ENCODE measurements around the gene APBA2. TPM values are rescaled to one million over a fixed set of nuclear protein-coding genes. Genes with fewer than 3 reads are reported as not detected.

Gene APBA2
- total RNA-seq, 2 donors from 2014 or later, result 0.47 to 0.48 TPM

DNA sequence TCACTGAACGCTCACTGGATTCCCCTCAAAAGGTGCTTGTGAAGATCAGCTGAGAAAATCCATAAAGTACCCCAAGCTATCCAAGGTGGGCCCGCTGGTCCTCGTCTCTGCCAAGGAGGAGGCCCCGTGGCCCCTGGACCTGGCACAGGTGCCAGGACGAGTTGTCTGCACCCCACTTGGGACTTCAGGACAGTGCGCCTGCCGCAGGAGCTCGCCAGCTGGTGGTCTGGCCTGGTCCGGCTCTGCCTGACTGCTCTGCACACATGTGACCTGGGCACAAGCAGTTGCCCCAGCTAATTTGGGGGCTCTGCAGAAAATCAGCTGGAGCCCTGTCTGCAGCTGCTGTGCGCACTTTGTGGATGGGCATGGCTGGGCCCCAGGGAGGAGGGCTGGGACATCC, 224.0 kb downstream of the APBA2 start:
- Histone ChIP-seq H3K9me3 (no peaks in the 10 kb centered on the region), H3K4me3 (no peak overlapping the region), H3K36me3 (no peaks in the 10 kb centered on the region), H3K27ac (no peak overlapping the region), H3K27me3 (peaks cover 0 to under 1% of the 10 kb centered on the region in 2 donors), H3K4me1 (peaks cover 0 to under 1% of the 10 kb centered on the region in 2 donors)
- no peak for DNase-seq (ENCODE audit: low spot score)
- TF ChIP-seq, protein P1, sequence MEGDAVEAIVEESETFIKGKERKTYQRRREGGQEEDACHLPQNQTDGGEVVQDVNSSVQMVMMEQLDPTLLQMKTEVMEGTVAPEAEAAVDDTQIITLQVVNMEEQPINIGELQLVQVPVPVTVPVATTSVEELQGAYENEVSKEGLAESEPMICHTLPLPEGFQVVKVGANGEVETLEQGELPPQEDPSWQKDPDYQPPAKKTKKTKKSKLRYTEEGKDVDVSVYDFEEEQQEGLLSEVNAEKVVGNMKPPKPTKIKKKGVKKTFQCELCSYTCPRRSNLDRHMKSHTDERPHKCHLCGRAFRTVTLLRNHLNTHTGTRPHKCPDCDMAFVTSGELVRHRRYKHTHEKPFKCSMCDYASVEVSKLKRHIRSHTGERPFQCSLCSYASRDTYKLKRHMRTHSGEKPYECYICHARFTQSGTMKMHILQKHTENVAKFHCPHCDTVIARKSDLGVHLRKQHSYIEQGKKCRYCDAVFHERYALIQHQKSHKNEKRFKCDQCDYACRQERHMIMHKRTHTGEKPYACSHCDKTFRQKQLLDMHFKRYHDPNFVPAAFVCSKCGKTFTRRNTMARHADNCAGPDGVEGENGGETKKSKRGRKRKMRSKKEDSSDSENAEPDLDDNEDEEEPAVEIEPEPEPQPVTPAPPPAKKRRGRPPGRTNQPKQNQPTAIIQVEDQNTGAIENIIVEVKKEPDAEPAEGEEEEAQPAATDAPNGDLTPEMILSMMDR (IDR thresholded peaks at IDR 0.05), result no peak

DNA sequence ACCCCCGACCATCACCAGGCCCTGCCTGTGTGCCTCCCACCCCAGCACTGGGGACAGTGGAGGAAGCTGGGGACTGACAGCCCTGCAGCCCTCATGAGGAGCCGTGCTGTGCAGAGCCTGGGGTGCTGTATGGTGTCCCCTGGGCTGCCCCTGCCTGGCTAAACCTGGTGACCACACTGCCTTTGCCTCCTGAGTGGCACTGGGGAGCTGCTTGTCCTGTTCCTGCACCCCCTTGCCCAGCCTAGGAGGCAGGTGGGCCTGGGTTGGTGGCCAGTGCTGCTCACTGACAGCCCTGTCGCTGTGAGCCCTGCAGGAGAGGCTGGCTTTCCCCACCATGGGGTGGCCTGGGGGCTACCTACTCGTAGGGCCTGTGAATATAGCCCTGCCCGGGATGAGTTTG, 224.4 kb downstream of the APBA2 start:
- Histone ChIP-seq H3K36me3 (no peaks in the 10 kb centered on the region), H3K4me1 (peaks cover 0 to 4% of the 10 kb centered on the region in 2 donors), H3K4me3 (no peak overlapping the region), H3K27ac (no peak overlapping the region), H3K27me3 (peaks cover 0 to 4% of the 10 kb centered on the region in 2 donors), H3K9me3 (no peaks in the 10 kb centered on the region)
- DNase-seq (ENCODE audit: low spot score), result no peak
- TF ChIP-seq, protein P1 (IDR thresholded peaks at IDR 0.05), result no peak

DNA sequence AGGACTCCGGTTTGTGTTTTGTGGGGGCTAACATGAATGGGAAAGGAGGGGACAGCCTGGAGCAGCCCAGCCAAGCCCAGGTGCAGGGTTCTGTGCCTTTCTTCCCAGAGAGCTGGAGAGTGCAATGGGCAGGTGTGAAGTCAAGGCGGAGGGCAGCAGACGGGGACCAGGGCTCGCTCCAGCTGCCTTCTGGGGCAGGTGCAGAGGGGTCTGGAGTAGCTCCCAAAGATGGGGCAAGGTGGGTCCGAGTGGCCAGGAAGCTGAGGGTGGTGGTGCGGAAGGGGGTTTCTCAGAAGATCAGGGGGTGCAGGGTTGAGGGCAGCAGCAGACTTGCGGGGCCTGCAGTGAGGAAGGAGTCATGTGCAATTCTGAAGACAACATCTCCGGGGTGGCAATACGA, 225.0 kb downstream of the APBA2 start:
- Histone ChIP-seq H3K4me1 (peaks cover 0 to 10% of the 10 kb centered on the region in 2 donors), H3K4me3 (no peak overlapping the region), H3K27ac (no peak overlapping the region), H3K36me3 (no peaks in the 10 kb centered on the region), H3K9me3 (no peaks in the 10 kb centered on the region), H3K27me3 (peaks cover 0 to 4% of the 10 kb centered on the region in 2 donors)
- DNase-seq (ENCODE audit: low spot score), result no peak
- TF ChIP-seq, protein P1 (IDR thresholded peaks at IDR 0.05), result no peak

DNA sequence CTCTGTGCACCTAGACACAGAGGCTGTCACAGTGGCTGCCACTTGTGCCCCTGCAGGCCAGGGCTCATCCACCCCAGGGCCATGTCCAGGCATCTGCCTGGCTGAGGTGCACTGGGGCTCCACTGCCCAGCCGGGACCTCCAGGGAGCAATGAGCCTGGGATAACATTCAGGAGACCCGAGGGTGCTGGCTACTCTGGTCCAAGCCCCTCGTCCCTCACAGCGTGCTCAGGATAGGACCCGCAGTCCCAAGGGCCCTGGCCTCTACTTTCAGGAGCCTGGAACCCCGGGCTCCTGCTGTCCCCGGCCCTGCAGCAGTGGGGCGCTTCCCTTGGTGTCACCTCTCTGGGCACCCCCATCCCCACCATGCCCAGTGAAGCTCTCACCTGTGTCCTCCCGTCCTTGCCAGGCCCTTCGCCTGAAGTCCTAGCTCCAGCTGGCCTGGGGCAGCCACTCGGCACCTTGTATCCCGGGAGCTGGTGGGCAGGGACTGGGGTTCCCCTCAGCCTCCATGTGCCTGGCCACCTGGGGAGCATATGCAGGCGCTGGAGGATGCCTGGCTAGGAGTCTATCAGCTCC, 226.0 kb downstream of the APBA2 start:
- no peak overlapping the region for H3K4me3 ChIP-seq
- no peak for DNase-seq (ENCODE audit: low spot score)
- TF ChIP-seq, protein P1 (IDR thresholded peaks at IDR 0.05), result no peak
- H3K4me1 ChIP-seq, result peaks cover 0 to 11% of the 10 kb centered on the region in 2 donors
- H3K36me3 ChIP-seq, result no peaks in the 10 kb centered on the region
- peaks cover 0 to 4% of the 10 kb centered on the region in 2 donors for H3K27me3 ChIP-seq
- no peak overlapping the region for H3K27ac ChIP-seq
- no peaks in the 10 kb centered on the region for H3K9me3 ChIP-seq

DNA sequence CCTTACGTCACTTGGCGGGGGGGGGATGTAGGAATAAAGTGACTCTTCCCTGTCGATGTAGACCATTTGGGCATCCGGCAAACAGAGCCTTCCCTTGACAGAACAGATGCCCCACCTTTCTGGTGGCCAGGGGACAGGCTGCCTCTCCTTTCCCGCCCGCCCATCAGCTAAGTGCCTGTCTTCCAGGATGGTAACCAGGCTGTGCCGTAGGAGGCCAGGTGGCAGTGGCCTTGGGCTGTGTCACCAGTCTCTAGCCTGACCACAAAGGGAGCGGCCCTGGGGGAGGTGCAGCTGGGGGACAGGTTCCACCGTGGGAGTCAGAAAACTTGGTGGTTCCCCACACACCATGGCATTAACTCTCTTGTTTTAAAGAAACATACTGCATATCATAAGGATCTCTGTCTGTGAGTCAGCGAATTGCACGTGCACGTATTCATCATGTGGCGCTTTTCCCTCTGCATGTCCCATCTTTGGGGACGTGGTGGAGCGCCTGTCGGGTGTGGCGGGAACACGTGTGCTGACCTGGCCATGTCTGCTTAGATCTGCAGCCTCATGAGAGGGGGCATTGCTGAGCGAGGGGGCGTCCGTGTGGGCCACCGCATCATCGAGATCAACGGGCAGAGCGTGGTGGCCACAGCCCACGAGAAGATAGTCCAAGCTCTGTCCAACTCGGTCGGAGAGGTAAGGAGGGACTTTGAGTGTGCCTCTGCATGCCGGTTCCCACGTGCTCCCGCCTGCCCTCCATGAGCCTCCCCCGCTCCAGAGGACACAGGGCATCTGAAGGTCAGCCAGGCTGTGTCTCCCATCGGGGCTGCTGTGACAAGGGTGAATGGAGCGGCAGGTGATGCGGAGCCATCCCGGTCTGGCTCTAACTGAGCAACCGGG, 227.8 kb downstream of the APBA2 start:
- H3K4me3 ChIP-seq, result no peak overlapping the region
- TF ChIP-seq, protein P1 (IDR thresholded peaks at IDR 0.05), result no peak
- H3K4me1 ChIP-seq, result peaks cover 0 to 11% of the 10 kb centered on the region in 2 donors
- no peak for DNase-seq (ENCODE audit: low spot score)
- H3K27me3 ChIP-seq, result peaks cover 0 to 4% of the 10 kb centered on the region in 2 donors
- no peaks in the 10 kb centered on the region for H3K36me3 ChIP-seq
- H3K9me3 ChIP-seq, result no peaks in the 10 kb centered on the region
- no peak overlapping the region for H3K27ac ChIP-seq

Measured in right atrium auricular region (tissue), 2 donors.